ENCODE measurements around the gene HIGD1C.
"Not testable (repeated sequence)": the region's sequence is repeated elsewhere in the genome, so short reads cannot be mapped to it uniquely, and the experiment has no call there.

Gene HIGD1C

DNA sequence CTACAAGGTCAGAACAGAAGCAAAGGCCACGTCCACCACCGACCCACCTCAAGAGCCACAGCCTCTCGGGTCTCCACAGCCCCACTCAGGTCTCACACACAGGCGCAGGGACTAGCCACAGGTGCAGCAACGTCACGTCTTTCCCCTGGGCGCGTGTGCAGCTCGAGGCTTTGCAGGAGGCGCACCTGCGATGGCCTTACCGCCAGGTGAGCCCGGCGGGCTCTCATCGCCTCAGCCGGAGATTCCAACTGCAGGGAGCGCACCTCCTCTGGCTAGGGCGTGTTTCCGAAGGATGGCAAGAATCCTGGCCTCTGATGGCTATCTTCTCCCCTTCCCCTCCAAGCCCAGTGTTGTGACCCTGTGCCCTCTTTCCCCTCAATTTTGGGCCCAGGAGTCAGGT is at the start of gene HIGD1C:
TSS of gene HIGD1C (plus strand) at position 35 of the 400 bp plus-strand sequence. CDS start 1,455 bp downstream, outside the sequence.
- DNase-seq: peak in 1 of 10 donors; percentile 67
- intact Hi-C loops (cut with DNase I): no loop called here

DNA sequence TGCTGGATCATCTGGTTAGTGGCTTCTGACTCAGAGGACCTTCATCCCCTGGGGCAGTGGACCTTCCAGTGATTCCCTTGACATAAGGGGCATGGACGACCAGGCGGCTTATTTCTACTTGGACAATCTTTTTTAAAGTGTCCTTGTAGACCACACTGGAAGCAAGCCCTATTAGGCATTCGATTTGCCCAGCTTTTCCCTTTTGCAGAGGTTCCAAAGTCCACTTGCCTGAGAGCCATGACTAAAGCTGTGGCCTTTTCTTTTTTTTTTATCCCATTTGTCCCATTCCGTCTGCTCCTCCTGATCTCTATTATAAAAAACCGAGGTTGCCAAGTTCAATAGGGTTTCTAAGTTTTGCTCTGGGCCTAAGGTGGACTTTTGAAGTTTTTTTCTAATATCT is 43.9 kb upstream of the HIGD1C start:
- DNase-seq; intact Hi-C loops (cut with DNase I): not testable (repeated sequence)

DNA sequence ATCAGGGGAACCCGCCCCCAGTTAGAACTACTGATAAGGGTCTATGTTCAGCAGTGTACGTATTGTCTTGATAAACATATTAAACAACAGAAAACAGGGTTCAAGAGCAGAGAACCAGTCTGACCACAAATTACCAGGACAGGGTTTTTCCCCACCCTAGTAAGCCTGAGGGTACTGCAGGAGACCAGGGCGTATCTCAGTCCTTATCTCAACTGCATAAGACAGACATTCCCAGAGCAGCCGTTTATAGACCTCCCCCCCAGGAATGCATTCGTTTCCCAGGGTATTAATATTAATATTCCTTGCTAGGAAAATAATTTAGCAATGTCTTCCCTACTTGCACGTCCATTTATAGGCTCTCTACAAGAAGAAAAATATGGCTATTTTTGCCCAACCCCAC is 40.0 kb upstream of the HIGD1C start:
- intact Hi-C loops (cut with DNase I): not testable (repeated sequence)

DNA sequence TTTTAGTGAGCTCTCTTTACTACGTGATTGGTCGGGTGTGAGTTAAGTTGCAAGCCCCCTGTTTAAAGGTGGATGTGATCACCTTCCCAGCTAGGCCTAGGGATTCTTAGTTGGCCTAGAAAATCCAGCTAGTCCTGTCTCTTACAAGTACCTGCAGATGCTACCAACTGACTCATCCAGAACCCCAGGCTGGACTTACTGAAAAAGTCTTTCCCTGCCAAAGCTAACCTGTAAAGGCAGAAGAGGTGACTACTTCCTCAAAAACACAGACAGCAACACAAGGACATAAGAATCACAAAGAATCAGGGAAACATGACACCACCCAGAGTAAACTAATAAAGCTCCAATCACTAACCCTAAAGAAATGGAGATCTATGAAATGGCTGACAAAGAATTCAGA is 39.1 kb upstream of the HIGD1C start:
- intact Hi-C loops (cut with DNase I): no loop called here
- DNase-seq: no peak

More for the DNA sequence above, 40.0 kb upstream of the HIGD1C start:
- DNase-seq: not testable (repeated sequence)

DNA sequence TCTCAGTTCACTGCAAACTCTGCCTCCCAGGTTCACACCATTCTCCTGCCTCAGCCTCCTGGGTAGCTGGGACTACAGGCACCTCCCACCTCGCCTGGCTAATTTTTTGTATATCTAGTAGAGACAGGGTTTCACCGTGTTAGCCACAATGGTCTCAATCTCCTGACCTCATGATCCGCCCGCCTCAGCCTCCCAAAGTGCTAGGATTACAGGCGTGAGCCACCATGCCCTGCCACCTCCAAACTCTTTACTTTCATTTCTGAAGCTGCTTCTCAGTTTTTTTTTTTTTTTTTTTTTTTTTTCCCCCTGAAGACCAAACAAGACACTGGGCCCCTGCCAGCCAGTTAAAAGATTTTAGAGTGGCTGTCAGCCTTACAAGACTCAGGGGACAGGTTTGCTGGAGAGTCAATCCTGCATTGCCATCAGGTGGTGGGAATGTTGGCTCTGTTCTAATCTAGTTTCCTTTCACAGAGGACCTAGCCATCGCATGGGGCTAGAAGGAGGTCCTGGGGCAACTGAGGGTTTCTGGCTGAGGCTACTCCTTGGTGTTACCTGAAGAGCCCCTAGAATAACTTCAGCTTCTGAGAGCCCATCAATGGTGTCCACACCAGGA is 37.4 kb upstream of the HIGD1C start:
- DNase-seq: no peak
- intact Hi-C loops (cut with DNase I): no loop called here

DNA sequence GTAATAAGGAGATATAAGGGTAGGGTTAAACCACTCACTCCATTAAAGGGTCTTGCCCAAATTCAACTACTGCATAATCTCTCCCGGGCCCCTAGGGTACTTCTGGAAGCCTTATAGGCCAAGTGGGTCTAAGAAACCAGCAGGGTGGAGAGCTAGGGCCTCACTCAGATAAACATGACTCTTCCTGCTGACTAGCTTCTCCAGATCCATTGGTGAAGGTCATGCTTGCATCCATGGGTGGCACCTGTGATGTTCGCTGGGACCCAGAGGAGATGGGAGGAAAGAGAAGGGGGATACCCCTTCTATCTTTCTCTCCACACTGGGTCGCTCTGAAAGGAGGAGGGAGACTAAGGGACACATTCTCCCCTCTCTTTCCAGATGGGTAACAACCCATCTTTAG is 36.1 kb upstream of the HIGD1C start:
- intact Hi-C loops (cut with DNase I): no loop called here
- no peak for DNase-seq

DNA sequence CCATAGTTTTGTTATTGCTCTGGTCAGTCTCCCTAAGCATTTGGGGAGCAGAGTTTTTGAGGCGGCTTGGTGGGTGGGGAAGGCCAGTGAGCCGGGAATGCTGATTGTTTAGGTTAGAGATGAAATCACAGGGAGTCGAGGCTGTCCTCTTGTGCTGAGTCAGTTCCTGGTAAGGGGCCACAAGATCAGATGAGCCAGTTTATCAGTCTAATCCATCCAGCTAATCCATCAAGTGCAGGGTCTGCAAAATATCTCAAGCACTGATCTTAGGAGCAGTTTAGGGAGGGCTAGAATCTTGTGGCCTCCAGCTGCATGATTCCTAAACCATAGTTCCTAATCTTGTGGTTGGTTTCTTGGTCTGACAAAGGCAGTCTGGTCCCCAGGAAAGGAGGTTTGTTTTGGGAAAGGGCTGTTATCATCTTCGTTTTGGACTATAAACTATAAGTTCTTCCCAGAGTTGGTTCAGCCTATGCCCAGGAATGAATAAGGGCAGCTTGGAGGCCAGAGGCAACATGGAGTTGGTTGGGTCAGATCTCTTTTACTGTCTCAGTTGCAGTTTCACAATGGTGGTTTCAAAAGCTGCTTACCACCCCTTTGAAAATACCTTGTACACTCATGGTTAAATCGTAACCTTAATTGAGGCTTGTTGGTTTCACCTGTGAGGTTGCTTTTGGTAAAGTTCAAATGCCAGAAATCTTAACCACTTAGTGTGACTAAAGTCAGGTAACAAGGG is 33.6 kb upstream of the HIGD1C start:
- no peak for DNase-seq
- intact Hi-C loops (cut with DNase I): no loop called here

DNA sequence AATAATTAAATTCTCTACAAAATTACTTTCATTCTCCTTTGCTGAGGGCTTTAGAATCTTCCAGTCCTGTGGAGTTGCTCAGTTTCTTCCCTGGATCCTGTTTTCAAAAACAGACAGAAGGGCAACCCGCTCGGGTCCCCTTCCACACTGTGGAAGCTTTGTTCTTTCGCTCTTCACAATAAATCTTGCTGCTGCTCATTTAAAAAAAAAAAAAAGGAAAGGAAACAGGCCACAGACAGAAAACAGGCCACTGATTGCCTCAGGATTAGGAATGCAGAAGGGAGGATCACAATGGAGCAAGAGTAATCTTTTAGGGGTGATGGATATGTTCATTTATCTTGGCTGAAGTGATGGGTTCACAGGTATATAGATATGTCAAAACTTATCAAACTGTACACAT is 29.5 kb upstream of the HIGD1C start:
- intact Hi-C loops (cut with DNase I): loop anchor here (5.0 kb wide), 1 partner anchor 96 kb away; no protein-coding TSS in a partner anchor
- DNase-seq: no peak

DNA sequence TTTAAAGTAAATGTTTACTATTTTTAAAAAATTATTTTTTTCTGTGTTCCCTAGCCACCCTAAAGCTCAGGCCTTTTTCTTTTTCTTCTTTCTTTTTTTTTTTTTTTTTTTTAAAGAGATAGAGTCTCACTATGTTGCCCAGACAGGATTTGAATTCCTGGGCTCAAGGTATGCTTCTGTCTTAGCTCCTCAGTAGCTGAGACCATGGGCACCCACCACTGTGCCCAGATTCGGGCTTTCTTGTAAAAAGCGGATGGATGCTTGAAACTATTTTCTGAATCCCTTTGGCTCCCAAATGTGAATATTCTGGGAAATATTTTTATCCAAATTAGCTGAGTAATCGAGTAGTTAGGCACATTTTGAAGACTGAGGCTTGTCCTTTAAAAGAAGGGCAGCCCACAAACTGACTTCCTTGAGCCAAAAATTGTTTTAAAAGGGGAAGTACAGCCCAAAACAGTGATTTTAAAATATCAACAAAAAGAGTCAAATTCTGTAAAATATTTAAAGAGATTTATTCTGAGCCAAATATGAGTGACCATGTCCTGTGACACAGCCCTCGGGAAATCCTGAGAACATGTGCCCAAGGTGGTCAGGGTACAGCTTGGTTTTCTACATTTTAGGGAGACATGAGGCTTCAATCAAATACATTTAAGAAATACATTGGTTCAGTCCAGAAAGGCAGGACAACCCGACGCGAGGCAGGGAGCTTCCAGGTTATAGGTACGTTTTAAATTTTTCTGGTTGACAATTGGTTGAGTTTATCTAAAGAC is 28.8 kb upstream of the HIGD1C start:
- no peak for DNase-seq
- intact Hi-C loops (cut with DNase I): loop anchor here (5.0 kb wide), 1 partner anchor 96 kb away; no protein-coding TSS in a partner anchor

DNA sequence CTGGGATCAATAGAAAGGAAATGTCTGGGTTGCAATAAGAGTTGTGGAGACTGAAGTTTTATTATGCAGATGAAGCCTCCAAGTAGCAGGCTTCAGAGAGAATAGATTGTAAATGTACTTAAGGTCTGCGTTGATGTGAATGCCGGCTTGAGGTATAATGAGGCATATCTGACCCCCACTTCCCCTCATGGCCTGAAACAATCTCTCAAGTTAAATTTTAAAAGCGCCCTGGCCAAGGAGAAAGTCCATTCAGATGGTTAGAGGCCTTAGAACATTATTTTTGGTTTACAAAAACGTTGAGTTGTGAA is 28.3 kb upstream of the HIGD1C start:
- intact Hi-C loops (cut with DNase I): loop anchor here (5.0 kb wide), 1 partner anchor 97 kb away; no protein-coding TSS in a partner anchor
- no peak for DNase-seq

DNA sequence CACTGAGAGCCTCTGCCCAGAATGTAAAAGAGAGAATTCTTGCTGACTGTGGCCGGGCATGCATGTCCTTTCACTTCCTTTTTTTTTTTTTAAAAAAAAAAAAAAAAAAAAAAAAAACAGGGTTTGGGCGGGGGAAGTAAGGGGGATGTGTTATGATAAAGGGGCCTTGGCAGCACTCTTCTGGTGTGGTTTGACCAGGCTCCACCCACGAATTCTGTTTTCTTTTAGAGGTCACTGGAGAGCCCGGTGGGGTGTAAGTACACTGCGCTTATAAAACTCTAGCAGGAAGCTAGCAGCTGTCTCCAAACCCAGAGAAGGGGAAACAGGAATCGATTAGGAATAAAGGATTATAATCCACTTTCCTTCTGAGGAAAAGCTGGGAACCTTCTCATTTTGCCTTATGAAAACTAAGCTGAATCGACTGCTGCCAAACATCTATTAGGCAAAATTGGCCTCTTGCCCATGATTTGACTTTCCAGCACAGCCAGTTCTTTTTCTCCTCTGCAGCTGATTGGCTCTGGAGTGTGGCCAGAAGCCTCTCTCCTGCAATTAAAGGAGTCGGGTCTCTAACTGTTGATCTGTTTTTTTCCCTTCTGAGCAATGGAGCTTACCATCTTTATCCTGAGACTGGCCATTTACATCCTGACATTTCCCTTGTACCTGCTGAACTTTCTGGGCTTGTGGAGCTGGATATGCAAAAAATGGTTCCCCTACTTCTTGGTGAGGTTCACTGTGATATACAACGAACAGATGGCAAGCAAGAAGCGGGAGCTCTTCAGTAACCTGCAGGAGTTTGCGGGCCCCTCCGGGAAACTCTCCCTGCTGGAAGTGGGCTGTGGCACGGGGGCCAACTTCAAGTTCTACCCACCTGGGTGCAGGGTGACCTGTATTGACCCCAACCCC is 27.7 kb upstream of the HIGD1C start:
- intact Hi-C loops (cut with DNase I): loop anchor here (5.0 kb wide), 2 partner anchors 63 to 97 kb away; no protein-coding TSS in a partner anchor
- DNase-seq: peak; percentile 60 to 95 (median 80)

DNA sequence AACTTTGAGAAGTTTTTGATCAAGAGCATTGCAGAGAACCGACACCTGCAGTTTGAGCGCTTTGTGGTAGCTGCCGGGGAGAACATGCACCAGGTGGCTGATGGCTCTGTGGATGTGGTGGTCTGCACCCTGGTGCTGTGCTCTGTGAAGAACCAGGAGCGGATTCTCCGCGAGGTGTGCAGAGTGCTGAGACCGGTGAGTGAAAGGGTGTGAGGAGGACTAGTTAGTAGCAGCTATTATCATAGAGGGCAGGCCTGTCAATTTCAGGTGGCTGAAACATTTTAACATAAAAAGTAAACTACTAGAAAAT is 27.0 kb upstream of the HIGD1C start:
- intact Hi-C loops (cut with DNase I): loop anchor here (5.0 kb wide), 1 partner anchor 62 kb away; no protein-coding TSS in a partner anchor
- DNase-seq: peak in 3 of 10 donors; percentile 27 to 80 (median 30)

DNA sequence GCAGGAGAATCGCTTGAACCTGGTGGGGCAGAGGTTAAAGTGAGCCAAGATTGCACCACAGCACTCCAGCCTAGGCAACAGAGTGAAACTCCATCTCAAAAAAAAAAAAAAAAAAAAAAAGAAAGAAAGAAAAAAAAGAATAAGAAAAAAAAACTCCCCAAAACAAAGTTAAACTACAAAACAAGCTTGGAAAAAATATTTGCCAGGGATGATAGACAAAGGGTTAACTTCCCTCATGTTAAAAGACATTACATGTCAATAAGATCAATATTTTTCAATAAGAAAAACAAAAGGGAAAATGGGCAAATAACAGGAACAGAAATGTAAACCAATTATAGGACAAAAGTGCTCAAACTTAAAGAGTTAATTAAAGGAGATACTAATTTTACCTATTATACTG is 26.4 kb upstream of the HIGD1C start:
- intact Hi-C loops (cut with DNase I): loop anchor here (5.0 kb wide), 1 partner anchor 61 kb away; no protein-coding TSS in a partner anchor
- no peak for DNase-seq

DNA sequence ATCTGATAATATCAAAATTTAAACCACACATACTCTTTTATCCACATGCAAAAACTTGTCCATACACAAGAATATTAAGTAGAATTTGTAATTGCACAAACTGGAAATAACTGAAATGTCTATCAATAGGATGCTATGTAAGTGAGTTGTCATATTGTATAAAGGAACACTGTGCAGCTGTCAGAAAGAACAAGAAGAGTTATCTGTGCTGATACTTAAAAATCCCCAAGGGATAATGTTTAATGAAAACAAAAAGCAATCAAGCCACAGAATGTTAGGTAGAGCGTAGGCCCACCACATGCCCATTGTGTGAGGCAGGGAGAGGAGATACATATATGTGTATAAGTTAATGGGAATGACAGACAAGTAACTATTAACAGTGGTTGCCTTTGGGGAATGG is 25.9 kb upstream of the HIGD1C start:
- intact Hi-C loops (cut with DNase I): loop anchor here (5.0 kb wide), 1 partner anchor 61 kb away; no protein-coding TSS in a partner anchor
- DNase-seq: no peak

DNA sequence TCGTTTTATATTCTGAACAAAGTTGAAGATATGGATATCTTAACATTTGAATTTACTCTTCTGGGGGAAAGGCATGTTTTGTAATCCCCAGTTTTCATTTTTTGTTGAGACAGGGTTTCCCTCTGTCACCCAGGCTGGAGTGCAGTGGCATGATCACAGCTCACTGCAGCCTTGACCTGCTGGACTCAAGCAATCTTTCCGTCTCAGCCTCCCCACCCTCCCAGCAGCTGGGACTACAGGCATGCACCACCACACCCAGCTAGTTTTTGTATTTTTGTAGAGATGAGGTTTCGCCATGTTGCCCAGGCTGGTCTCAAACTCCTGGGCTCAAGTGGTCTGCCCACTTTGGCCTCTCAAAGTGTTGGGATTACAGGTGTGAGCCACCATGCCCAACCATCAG is 25.4 kb upstream of the HIGD1C start:
- DNase-seq: not testable (repeated sequence)
- intact Hi-C loops (cut with DNase I): loop anchor here (5.0 kb wide), 1 partner anchor 60 kb away; no protein-coding TSS in a partner anchor

DNA sequence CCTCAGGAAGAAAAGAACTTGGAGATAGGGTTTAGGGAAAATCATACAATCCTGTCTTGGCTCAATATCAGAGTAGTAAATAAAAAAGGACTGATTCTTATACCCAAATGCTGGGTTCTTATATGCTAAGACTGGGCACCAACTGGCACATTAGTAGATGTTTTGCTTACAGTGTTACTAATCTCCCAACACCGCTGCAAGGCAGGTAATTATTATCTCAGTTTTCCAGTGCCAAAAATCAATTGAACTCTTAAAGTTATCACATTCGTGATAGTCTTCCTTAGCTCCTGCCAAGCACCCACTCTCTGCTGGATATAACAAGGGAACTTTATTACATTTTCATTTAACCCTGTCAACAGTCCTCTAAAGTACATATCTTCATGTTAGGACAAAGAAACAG is 25.0 kb upstream of the HIGD1C start:
- no peak for DNase-seq
- intact Hi-C loops (cut with DNase I): loop anchor here (5.0 kb wide), 1 partner anchor 60 kb away; no protein-coding TSS in a partner anchor

DNA sequence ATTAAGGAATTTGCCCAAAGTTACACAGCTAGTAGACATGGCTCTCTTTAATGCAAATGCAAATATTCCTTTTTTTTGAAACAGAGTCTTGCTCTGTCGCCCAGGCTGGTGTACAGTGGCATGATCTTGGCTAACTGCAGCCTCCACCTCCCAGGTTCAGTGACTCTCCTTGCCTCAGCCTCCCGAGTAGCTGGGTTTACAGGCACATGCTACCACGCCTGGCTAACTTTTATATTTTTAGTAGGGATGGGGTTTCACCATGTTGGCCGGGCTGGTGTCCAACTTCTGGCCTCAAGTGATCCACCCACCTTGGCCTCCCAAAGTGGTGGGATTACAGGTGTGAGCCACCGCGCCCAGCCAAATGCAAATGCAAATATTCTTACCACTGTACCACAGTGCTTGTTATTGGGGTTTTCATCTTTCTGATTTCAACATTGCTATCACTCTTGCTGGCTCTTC is 24.5 kb upstream of the HIGD1C start:
- DNase-seq: no peak
- intact Hi-C loops (cut with DNase I): loop anchor here (5.0 kb wide), 1 partner anchor 60 kb away; no protein-coding TSS in a partner anchor

DNA sequence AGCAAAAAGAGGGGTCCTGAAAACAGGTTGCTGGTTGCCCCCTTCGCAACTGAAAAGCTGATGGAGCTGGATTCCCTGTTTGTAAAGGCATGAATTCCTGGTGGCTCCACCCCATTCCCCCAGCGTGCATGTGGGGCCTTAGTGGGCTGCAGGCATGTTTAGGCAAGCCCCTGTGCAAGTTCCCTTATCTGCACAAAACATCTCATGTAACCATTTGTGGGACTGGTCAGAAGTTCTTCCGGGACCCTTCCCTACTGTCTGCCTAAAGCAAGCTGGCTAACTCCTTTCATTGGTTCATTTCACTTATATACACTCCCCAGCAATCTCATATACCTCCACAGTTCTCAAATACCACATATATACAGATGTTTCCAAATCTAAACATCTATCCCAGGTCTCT is 24.0 kb upstream of the HIGD1C start:
- intact Hi-C loops (cut with DNase I): loop anchor here (5.0 kb wide), 1 partner anchor 59 kb away; no protein-coding TSS in a partner anchor

DNA sequence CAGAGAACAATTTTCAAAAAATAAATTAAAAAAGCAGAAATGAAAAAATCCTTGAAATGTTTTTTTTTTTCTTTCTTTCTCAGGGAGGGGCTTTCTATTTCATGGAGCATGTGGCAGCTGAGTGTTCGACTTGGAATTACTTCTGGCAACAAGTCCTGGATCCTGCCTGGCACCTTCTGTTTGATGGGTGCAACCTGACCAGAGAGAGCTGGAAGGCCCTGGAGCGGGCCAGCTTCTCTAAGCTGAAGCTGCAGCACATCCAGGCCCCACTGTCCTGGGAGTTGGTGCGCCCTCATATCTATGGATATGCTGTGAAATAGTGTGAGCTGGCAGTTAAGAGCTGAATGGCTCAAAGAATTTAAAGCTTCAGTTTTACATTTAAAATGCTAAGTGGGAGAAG is 22.5 kb upstream of the HIGD1C start:
- DNase-seq: no peak
- intact Hi-C loops (cut with DNase I): loop anchor here (5.0 kb wide), 1 partner anchor 57 kb away; no protein-coding TSS in a partner anchor

More for the DNA sequence above, 24.0 kb upstream of the HIGD1C start:
- DNase-seq: peak in 1 of 10 donors; percentile 72

DNA sequence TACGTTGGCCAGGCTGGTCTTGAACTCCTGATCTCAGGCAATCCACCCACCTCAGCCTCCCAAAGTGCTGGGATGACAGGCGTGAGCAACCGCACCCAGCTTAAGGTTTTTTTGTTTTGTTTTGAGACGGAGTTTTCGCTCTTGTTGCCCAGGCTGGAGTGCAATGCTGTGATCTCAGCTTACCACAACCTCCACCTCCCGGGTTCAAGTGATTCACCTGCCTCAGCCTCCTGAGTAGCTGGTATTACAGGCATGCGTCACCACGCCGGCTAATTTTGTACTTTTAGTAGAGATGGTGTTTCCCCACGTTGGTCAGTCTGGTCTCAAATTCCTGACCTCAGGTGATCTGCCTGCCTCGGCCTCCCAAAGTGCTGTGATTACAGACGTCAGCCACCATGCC is 21.9 kb upstream of the HIGD1C start:
- intact Hi-C loops (cut with DNase I): not testable (repeated sequence)

More for the DNA sequence above, 21.9 kb upstream of the HIGD1C start:
- not testable (repeated sequence) for DNase-seq

All from posterior cingulate gyrus (tissue), 11 donors.